ENCODE results near the gene TPSD1.

The TPSD1 gene

DNA sequence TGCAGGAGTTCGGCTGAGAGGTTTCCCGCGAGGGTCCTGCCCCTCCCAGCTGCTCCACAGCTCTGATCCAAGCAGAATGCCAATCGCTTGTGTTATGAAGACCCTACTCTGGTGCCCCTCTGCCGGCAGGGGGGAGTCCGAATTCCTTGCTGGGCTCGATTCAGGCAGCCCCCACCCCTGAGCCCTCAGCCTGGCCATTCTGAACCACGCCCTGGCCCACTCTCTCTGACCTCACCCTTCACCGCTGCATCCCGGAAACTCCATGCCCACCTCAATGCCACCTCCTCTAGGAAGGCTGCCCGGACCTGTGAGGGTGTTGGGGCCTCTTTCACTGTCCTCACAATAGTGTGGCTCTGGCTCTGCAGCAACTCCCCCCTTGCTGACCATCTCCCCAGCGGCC, 45.7 kb downstream of the TPSD1 start:
- DNase-seq: no peak

- no peak for DNase-seq
Observed at GRCh38 chr16:1305823-1306222, 50.0 kb downstream of the TPSD1 start.

- DNase-seq: no peak
Observed at GRCh38 chr16:1306334-1306733, 50.5 kb downstream of the TPSD1 start.

DNA sequence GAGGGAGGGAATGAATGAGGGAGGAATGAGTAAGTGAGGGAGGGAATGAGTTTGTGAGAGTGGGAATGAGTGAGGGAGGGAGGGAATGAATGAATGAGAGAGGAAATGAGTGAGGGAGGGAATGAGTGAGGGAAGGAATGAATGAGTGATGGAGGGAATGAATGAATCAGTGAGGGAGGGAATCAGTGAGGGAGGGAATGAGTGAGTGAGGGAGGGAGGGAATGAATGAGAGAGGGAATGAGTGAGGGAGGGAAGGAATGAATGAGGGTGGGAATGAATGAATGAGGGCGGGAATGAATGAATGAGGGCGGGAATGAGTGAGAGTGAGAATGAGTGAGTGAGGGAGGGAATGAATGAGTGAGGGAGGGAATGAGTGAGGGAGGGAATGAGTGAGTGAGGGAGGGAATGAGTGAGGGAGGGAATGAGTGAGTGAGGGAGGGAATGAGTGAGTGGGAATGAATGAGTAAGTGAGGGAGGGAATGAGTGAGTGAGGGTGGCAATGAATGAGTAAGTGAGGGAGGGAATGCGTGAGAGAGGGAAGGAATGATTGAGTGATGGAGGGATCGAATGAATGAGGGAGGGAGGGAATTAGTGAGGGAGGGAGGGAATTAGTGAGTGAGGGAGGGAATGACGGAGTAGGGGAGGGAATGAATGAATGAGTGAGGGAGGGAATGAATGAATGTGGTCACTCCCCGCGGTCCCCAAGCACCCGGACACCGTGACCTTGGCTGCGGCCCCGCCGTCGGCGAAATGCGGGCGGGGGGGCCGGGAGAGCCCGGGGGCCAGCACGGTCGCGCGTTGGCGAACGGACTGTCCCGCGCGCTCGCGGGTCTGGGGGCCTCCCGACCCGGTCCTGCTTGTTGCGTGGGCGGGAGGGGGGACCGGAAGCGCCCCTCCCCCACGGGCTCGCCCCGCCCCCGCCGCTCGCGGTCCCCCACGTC, 52.4 kb downstream of the TPSD1 start:
- peak; percentile 66 for DNase-seq
